Suppressor macrophage treated with lipopolysaccharide for 1 hour (primary cell): ENCODE results near the gene MRGPRX2.

ENCODE experiments used
- DNase-seq, 3 donors: peaks; one replicate each; pipeline ENCODE4 v3.0.0-alpha.2; 2020 to 2022

Gene MRGPRX2

GRCh38 chr11:19060629-19061028, at the start of gene MRGPRX2:
MRGPRX2 (minus strand) TSS chr11:19060717; CDS start chr11:19056402, 4,315 bp downstream.
- DNase-seq, result no peak

GRCh38 chr11:19110295-19110694, 49.8 kb upstream of the MRGPRX2 start:
- DNase-seq, result peak in 1 of 3 donors; percentile 5

- DNase-seq, result no peak
These were observed 46.6 kb upstream of the MRGPRX2 start for GRCh38 chr11:19107125-19107524.

GRCh38 chr11:19105011-19105410, 44.5 kb upstream of the MRGPRX2 start:
- peak; percentile 28 to 62 (median 50) for DNase-seq

- no peak for DNase-seq
These were observed 42.0 kb upstream of the MRGPRX2 start for GRCh38 chr11:19102521-19102900.

GRCh38 chr11:19101796-19102520, 41.4 kb upstream of the MRGPRX2 start:
- no peak for DNase-seq

- DNase-seq, result no peak
These were observed 40.4 kb upstream of the MRGPRX2 start for GRCh38 chr11:19100885-19101284.

- DNase-seq, result no peak
These were observed 38.6 kb upstream of the MRGPRX2 start for GRCh38 chr11:19099093-19099492.

- no peak for DNase-seq
These were observed 34.3 kb upstream of the MRGPRX2 start for GRCh38 chr11:19094859-19095258.

GRCh38 chr11:19093976-19094375, 33.5 kb upstream of the MRGPRX2 start:
- DNase-seq, result no peak

- no peak for DNase-seq
These were observed 32.3 kb upstream of the MRGPRX2 start for GRCh38 chr11:19092850-19093249.

GRCh38 chr11:19092342-19092741, 31.8 kb upstream of the MRGPRX2 start:
- DNase-seq, result no peak

- no peak for DNase-seq
These were observed 30.8 kb upstream of the MRGPRX2 start for GRCh38 chr11:19091366-19091765.

GRCh38 chr11:19089421-19089820, 28.9 kb upstream of the MRGPRX2 start:
- no peak for DNase-seq

GRCh38 chr11:19088791-19089190, 28.3 kb upstream of the MRGPRX2 start:
- DNase-seq, result no peak

- no peak for DNase-seq
These were observed 27.1 kb upstream of the MRGPRX2 start for GRCh38 chr11:19087658-19088057.

- no peak for DNase-seq
These were observed 24.3 kb upstream of the MRGPRX2 start for GRCh38 chr11:19084661-19085315.

- no peak for DNase-seq
These were observed 22.6 kb upstream of the MRGPRX2 start for GRCh38 chr11:19083166-19083565.

- DNase-seq, result no peak
These were observed 20.1 kb upstream of the MRGPRX2 start for GRCh38 chr11:19080579-19080993.

- DNase-seq, result no peak
These were observed 19.3 kb upstream of the MRGPRX2 start for GRCh38 chr11:19079643-19080440.

- no peak for DNase-seq
These were observed 17.4 kb upstream of the MRGPRX2 start for GRCh38 chr11:19077965-19078364.

- peak; percentile 62 to 70 (median 69) for DNase-seq
These were observed 16.4 kb upstream of the MRGPRX2 start for GRCh38 chr11:19076744-19077589.

GRCh38 chr11:19075636-19076035, 15.1 kb upstream of the MRGPRX2 start:
- no peak for DNase-seq
